Measurements from ENCODE around the gene GPC6.

The GPC6 gene

GRCh38 chr13:93766719-93767118 is 540.1 kb downstream of the GPC6 start:
- in situ Hi-C loops (cut with HindIII; ENCODE audit: low sequenced_read_pairs) = no loop called here

- in situ Hi-C loops (cut with HindIII; ENCODE audit: low sequenced_read_pairs) = no loop called here
Observed at GRCh38 chr13:93767180-93767916, 540.7 kb downstream of the GPC6 start.

GRCh38 chr13:93767917-93768409 is 541.4 kb downstream of the GPC6 start:
- in situ Hi-C loops (cut with HindIII; ENCODE audit: low sequenced_read_pairs) = no loop called here

DNA sequence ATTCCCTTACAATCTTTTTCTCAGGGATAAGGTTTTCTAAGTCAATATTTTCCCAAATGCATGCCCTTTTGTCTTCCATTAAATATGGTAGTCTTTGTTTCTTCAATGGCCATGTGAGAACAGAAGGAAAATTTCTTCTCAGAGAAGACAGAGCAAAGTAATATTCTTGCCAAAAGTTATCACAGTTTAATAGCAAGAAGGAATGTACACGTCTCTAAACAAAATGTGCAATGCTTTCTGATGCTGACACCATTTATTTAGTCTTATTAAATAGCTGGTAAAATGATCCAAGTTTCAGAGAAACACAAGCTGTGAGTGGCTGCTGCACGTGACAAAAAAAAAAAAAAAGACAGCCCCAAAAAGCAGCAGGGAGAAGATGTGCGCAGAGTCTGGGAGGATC is 542.5 kb downstream of the GPC6 start:
- in situ Hi-C loops (cut with HindIII; ENCODE audit: low sequenced_read_pairs) = no loop called here

- in situ Hi-C loops (cut with HindIII; ENCODE audit: low sequenced_read_pairs) = no loop called here
Observed at GRCh38 chr13:93769607-93770006, 543.0 kb downstream of the GPC6 start.

- in situ Hi-C loops (cut with HindIII; ENCODE audit: low sequenced_read_pairs) = no loop called here
Observed at GRCh38 chr13:93771227-93771626, 544.6 kb downstream of the GPC6 start.

- in situ Hi-C loops (cut with HindIII; ENCODE audit: low sequenced_read_pairs) = no loop called here
Observed at GRCh38 chr13:93771782-93772181, 545.2 kb downstream of the GPC6 start.

- in situ Hi-C loops (cut with HindIII; ENCODE audit: low sequenced_read_pairs) = no loop called here
Observed at GRCh38 chr13:93774506-93774905, 547.9 kb downstream of the GPC6 start.

- in situ Hi-C loops (cut with HindIII; ENCODE audit: low sequenced_read_pairs) = no loop called here
Observed at GRCh38 chr13:93775027-93775426, 548.4 kb downstream of the GPC6 start.

GRCh38 chr13:93775507-93776108 is 549.0 kb downstream of the GPC6 start:
- in situ Hi-C loops (cut with HindIII; ENCODE audit: low sequenced_read_pairs) = no loop called here

DNA sequence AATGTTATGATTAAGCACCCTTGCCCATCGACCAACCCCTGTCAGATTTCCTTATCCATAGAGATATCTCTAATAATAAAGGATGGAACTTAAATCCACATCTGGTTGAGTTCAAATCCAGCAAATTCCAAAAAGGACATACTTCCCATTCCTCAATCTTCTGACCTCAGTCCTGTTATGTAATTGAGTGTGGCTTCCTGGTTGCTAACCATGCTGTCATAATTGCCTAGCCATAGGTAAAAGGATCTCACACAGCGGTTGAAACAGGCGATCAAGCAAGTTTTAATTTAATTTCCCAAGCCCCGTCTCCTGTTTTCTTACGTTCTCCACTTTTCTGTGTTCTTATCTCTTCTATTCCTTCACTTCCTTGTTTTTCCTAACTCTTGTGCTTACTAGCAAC is 550.3 kb downstream of the GPC6 start:
- in situ Hi-C loops (cut with HindIII; ENCODE audit: low sequenced_read_pairs) = no loop called here

- in situ Hi-C loops (cut with HindIII; ENCODE audit: low sequenced_read_pairs) = no loop called here
Observed at GRCh38 chr13:93777504-93777903, 550.9 kb downstream of the GPC6 start.

- in situ Hi-C loops (cut with HindIII; ENCODE audit: low sequenced_read_pairs) = no loop called here
Observed at GRCh38 chr13:93778548-93778947, 551.9 kb downstream of the GPC6 start.

GRCh38 chr13:93784191-93784590 is 557.6 kb downstream of the GPC6 start:
- in situ Hi-C loops (cut with HindIII; ENCODE audit: low sequenced_read_pairs) = no loop called here

- in situ Hi-C loops (cut with HindIII; ENCODE audit: low sequenced_read_pairs) = no loop called here
Observed at GRCh38 chr13:93786846-93787489, 560.4 kb downstream of the GPC6 start.

- in situ Hi-C loops (cut with HindIII; ENCODE audit: low sequenced_read_pairs) = no loop called here
Observed at GRCh38 chr13:93788456-93788855, 561.8 kb downstream of the GPC6 start.

- in situ Hi-C loops (cut with HindIII; ENCODE audit: low sequenced_read_pairs) = no loop called here
Observed at GRCh38 chr13:93789058-93789457, 562.5 kb downstream of the GPC6 start.

DNA sequence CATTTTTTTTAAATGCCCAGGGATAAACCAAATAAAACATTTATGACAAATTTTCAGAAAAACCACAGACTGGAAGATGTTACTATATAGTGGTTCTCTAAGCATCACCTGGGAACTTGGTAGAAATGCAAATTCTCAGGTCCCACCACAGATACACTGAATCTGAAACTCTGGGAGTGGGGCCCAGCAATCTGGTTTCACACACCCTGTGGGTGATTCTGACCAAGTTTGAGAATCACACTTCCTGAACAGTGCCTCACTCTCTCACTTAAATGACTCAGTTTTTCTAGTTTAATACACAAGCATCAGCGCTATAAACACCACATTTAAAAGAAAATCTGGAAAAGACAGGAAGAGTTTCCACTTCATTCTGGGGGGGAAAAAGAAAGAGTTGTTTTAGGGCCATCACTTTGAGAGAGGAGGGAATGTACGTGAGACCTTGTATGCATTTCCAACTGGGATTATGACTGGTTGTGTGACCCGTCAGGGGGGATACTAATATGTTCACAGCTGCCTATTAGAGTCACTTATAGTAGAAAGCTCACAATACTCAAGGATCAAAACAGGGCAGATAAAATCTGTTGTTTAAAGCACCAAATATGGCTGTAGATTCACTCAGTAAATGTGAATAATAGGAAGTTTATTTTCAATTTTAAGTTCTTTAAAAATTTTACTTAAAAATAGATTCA is 567.7 kb downstream of the GPC6 start:
- in situ Hi-C loops (cut with HindIII; ENCODE audit: low sequenced_read_pairs) = no loop called here

- in situ Hi-C loops (cut with HindIII; ENCODE audit: low sequenced_read_pairs) = no loop called here
Observed at GRCh38 chr13:93797463-93797862, 570.9 kb downstream of the GPC6 start.

DNA sequence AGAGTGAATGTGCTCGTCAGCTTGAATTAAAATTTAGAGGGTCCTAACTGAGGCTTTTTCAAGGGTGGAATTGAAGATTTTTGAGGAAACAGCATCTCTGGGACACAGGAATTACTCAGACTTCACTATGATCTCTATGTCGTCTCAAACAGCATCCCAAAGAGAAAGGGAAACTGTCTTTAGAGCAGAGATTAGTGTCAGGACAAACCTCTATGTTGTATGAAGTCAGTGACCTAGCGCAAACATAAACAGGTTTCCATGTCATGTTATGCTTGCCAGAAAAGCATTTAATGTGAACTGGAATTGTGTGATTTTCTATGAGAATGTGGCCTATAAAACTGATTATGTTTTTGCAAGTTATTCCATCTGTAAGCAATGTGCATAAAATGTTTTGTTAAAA is 573.7 kb downstream of the GPC6 start:
- in situ Hi-C loops (cut with HindIII; ENCODE audit: low sequenced_read_pairs) = no loop called here

GRCh38 chr13:93805736-93806135 is 579.1 kb downstream of the GPC6 start:
- in situ Hi-C loops (cut with HindIII; ENCODE audit: low sequenced_read_pairs) = no loop called here
